Thoracic aorta endothelial cell (primary cell): ENCODE data around the gene TSPAN4. TPM values are rescaled to one million over a fixed set of nuclear protein-coding genes. Genes with fewer than 3 reads are reported as not detected.

Source experiments
- small RNA-seq: library from RNA; depleted of rRNA; stranded (forward); fragments of <200 nt; gene quantifications from one replicate; pipeline ENCODE3, GENCODE V24; 2012
- total RNA-seq: library from RNA; depleted of rRNA; stranded (reverse); fragments of >200 nt; gene quantifications from 2 replicates; pipeline ENCODE4 v1.2.3, GENCODE V29; 2012

The TSPAN4 gene
- 84.0 and 93.8 TPM in 2 replicates for total RNA-seq

GRCh38 chr11:842370-843002, at the start of gene TSPAN4, which contains the start of gene POLR2L:
Gene TSPAN4, plus strand, starts transcription at chr11:842852. Its CDS starts 7,453 bp downstream, at chr11:850305.
Gene POLR2L, minus strand, starts transcription at chr11:842529. Its CDS starts 21 bp downstream, at chr11:842508.

GRCh38 chr11:798093-798713, 44.4 kb upstream of the TSPAN4 start, which contains the start of gene SLC25A22:
Gene SLC25A22, minus strand, starts transcription at chr11:798281. Its CDS starts 3,275 bp downstream, at chr11:795006.

GRCh38 chr11:809287-810039, 33.2 kb upstream of the TSPAN4 start, which contains the start of gene RPLP2:
Gene RPLP2, plus strand, starts transcription at chr11:809967. Its CDS starts 268 bp downstream, at chr11:810235.

GRCh38 chr11:818396-819128, 24.1 kb upstream of the TSPAN4 start, which contains the start of gene PNPLA2:
Gene PNPLA2, plus strand, starts transcription at chr11:818914. Its CDS starts 805 bp downstream, at chr11:819719.

GRCh38 chr11:827897-828192, 14.8 kb upstream of the TSPAN4 start, which contains the start of gene CRACR2B:
Gene CRACR2B, plus strand, starts transcription at chr11:827919. Its CDS starts 689 bp downstream, at chr11:828608.

GRCh38 chr11:832529-833113, 10.0 kb upstream of the TSPAN4 start, which contains the start of gene CD151:
Gene CD151, plus strand, starts transcription at chr11:832952. Its CDS starts 3,118 bp downstream, at chr11:836070.

GRCh38 chr11:910589-911030, 68.0 kb downstream of the TSPAN4 start, which contains the start of gene CHID1:
Gene CHID1, minus strand, starts transcription at chr11:910810. Its CDS starts 5,994 bp downstream, at chr11:904816.

Small RNA genes lying within 50 kb of the gene (small RNA-seq; reads per million reads assigned to genes)
- not detected for gene SNORA52

Other genes with a start within 250 kb of the TSPAN4 start
- 7.1 and 9.7 TPM in 2 replicates for gene IRF7, start 226.9 kb upstream of the TSPAN4 start, total RNA-seq
- not detected in 2 replicates for gene CDHR5, start 217.9 kb upstream of the TSPAN4 start, total RNA-seq
- not detected in 2 replicates for gene SCT, start 215.7 kb upstream of the TSPAN4 start, total RNA-seq
- gene DRD4, start 205.6 kb upstream of the TSPAN4 start, total RNA-seq, result not detected in 2 replicates
- 41.0 and 42.6 TPM in 2 replicates for gene DEAF1, start 147.6 kb upstream of the TSPAN4 start, total RNA-seq
- 10.8 and 13.1 TPM in 2 replicates for gene TMEM80, start 147.0 kb upstream of the TSPAN4 start, total RNA-seq
- gene EPS8L2, start 136.6 kb upstream of the TSPAN4 start, total RNA-seq, result 2.7 and 2.9 TPM in 2 replicates
- gene TALDO1, start 95.4 kb upstream of the TSPAN4 start, total RNA-seq, result 243 and 266 TPM in 2 replicates
- gene GATD1, start 65.4 kb upstream of the TSPAN4 start, total RNA-seq, result 38.7 and 52.0 TPM in 2 replicates
- 0.53 and 1.4 TPM in 2 replicates for gene CEND1, start 52.8 kb upstream of the TSPAN4 start, total RNA-seq
- 11.6 and 13.6 TPM in 2 replicates for gene SLC25A22, start 44.6 kb upstream of the TSPAN4 start, total RNA-seq
- gene PIDD1, start 37.6 kb upstream of the TSPAN4 start, total RNA-seq, result 11.1 and 11.3 TPM in 2 replicates
- 212 and 248 TPM in 2 replicates for gene RPLP2, start 32.9 kb upstream of the TSPAN4 start, total RNA-seq
- gene PNPLA2, start 23.9 kb upstream of the TSPAN4 start, total RNA-seq, result 27.0 and 34.1 TPM in 2 replicates
- gene CRACR2B, start 14.9 kb upstream of the TSPAN4 start, total RNA-seq, result 4.1 and 5.6 TPM in 2 replicates
- gene CD151, start 9.9 kb upstream of the TSPAN4 start, total RNA-seq, result 285 and 314 TPM in 2 replicates
- 99.7 and 114 TPM in 2 replicates for gene POLR2L, start 323 bp upstream of the TSPAN4 start, total RNA-seq
- gene CHID1, start 68.0 kb downstream of the TSPAN4 start, total RNA-seq, result 38.3 and 45.3 TPM in 2 replicates
- 81.3 and 86.6 TPM in 2 replicates for gene AP2A2, start 83.0 kb downstream of the TSPAN4 start, total RNA-seq
- gene MUC6, start 193.9 kb downstream of the TSPAN4 start, total RNA-seq, result not detected in 2 replicates
- gene MUC2, start 232.0 kb downstream of the TSPAN4 start, total RNA-seq, result not detected in 2 replicates